ENCODE data around the gene TECPR2. TPM values are rescaled to one million over a fixed set of nuclear protein-coding genes. Genes with fewer than 3 reads are reported as not detected.
A peak's percentile ranks its signal among the peaks of the same experiment; 100 is the strongest.

TECPR2 gene
- total RNA-seq, 1 experiment from 2014 or later: 21.3 TPM

DNA sequence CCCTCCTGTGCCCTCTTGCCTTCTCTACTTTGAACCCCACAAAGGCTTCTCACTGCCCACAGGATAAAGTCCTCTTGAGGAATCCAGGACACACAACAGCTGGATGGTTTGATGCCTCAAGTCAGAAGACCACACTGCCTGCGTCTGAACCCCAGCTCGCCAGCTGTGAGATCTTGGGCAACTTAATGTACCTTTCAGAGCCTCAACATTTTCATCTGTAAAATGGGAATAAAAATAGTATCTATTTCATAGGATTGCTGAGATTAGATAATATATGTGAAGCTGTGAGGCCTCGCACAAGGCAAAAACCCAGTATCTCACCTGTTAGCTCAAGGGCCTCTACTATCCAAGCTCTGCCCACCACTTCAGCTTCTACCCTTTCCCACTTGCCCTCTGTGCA is 2.4 kb upstream of the TECPR2 start:
- POLR2A ChIA-PET: no interaction called here

DNA sequence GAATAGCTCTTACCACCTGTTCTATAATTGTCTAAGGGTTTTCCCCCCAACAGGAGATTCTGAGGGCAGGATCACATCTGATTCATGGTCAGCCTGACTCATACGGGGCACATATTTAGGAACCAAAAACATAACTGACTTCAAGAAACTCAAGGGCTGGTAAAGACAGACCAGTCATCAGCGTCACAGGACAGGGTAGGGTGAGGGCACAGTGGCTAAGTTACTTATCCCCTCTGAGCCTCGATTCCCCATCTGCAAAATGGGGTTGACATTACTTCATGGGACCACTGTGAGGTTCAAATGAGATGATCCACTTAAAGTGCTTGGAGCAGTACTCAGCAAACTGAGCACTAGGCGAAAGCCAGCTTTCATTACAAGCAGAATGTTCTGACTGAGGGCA is 657 bp upstream of the TECPR2 start:
- no peak overlapping the region for H3K27ac Mint-ChIP-seq
- no peaks in the 10 kb centered on the region; the same call in 1 of the 2 replicates for H3K36me3 Mint-ChIP-seq
- peak overlapping the region; percentile 89 for H3K4me3 Mint-ChIP-seq
- H3K9me3 Mint-ChIP-seq: no peaks in the 10 kb centered on the region
- H3K27me3 Mint-ChIP-seq (ENCODE audit: low read depth): no peaks in the 10 kb centered on the region
- H3K4me1 Mint-ChIP-seq: peaks cover 8% of the 10 kb centered on the region
- POLR2A ChIA-PET: no interaction called here
- DNase-seq (ENCODE audit: low spot score): no peak
- CTCF ChIA-PET: interaction anchor here (1.0 to 1.1 kb wide), 4 partner anchors 19 to 316 kb away, joined by 3 to 5 read pairs (median 4); no protein-coding TSS in a partner anchor
- no peak for ATAC-seq
- no peak for TF ChIP-seq GTF2I (CRISPR knock-in tag; conservative IDR thresholded peaks at IDR 0.05)
- TF ChIP-seq CBFB (CRISPR knock-in tag; IDR thresholded peaks at IDR 0.05; ENCODE audit: low read depth): no peak
- TF ChIP-seq NR1H2 (CRISPR knock-in tag; IDR thresholded peaks at IDR 0.05): no peak
- TF ChIP-seq, protein P1, sequence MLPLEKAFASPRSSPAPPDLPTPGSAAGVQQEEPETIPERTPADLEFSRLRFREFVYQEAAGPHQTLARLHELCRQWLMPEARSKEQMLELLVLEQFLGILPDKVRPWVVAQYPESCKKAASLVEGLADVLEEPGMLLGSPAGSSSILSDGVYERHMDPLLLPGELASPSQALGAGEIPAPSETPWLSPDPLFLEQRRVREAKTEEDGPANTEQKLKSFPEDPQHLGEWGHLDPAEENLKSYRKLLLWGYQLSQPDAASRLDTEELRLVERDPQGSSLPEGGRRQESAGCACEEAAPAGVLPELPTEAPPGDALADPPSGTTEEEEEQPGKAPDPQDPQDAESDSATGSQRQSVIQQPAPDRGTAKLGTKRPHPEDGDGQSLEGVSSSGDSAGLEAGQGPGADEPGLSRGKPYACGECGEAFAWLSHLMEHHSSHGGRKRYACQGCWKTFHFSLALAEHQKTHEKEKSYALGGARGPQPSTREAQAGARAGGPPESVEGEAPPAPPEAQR (CRISPR knock-in tag; IDR thresholded peaks at IDR 0.05): no peak
- TF ChIP-seq, protein P2, sequence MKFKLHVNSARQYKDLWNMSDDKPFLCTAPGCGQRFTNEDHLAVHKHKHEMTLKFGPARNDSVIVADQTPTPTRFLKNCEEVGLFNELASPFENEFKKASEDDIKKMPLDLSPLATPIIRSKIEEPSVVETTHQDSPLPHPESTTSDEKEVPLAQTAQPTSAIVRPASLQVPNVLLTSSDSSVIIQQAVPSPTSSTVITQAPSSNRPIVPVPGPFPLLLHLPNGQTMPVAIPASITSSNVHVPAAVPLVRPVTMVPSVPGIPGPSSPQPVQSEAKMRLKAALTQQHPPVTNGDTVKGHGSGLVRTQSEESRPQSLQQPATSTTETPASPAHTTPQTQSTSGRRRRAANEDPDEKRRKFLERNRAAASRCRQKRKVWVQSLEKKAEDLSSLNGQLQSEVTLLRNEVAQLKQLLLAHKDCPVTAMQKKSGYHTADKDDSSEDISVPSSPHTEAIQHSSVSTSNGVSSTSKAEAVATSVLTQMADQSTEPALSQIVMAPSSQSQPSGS (CRISPR knock-in tag; IDR thresholded peaks at IDR 0.05; ENCODE audit: borderline replicate concordance, low read depth): no peak
- no peak for TF ChIP-seq ATF1 (CRISPR knock-in tag; IDR thresholded peaks at IDR 0.05)
- no peak for TF ChIP-seq GRHL2 (CRISPR knock-in tag; IDR thresholded peaks at IDR 0.05; ENCODE audit: insufficient replicate concordance, severe bottlenecking)
- TF ChIP-seq ZBTB21 (CRISPR knock-in tag; IDR thresholded peaks at IDR 0.05; ENCODE audit: borderline replicate concordance): no peak
- no peak for TF ChIP-seq NFYB (CRISPR knock-in tag; conservative IDR thresholded peaks at IDR 0.05; ENCODE audit: low read depth)
- no peak for TF ChIP-seq ZNF317 (CRISPR knock-in tag; IDR thresholded peaks at IDR 0.05; ENCODE audit: borderline replicate concordance, low read depth)
- no peak for TF ChIP-seq NR3C1 (CRISPR knock-in tag; conservative IDR thresholded peaks at IDR 0.05; ENCODE audit: low read depth)
- TF ChIP-seq, protein P3, sequence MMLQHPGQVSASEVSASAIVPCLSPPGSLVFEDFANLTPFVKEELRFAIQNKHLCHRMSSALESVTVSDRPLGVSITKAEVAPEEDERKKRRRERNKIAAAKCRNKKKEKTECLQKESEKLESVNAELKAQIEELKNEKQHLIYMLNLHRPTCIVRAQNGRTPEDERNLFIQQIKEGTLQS (CRISPR knock-in tag; conservative IDR thresholded peaks at IDR 0.05): no peak
- TF ChIP-seq, protein P4, sequence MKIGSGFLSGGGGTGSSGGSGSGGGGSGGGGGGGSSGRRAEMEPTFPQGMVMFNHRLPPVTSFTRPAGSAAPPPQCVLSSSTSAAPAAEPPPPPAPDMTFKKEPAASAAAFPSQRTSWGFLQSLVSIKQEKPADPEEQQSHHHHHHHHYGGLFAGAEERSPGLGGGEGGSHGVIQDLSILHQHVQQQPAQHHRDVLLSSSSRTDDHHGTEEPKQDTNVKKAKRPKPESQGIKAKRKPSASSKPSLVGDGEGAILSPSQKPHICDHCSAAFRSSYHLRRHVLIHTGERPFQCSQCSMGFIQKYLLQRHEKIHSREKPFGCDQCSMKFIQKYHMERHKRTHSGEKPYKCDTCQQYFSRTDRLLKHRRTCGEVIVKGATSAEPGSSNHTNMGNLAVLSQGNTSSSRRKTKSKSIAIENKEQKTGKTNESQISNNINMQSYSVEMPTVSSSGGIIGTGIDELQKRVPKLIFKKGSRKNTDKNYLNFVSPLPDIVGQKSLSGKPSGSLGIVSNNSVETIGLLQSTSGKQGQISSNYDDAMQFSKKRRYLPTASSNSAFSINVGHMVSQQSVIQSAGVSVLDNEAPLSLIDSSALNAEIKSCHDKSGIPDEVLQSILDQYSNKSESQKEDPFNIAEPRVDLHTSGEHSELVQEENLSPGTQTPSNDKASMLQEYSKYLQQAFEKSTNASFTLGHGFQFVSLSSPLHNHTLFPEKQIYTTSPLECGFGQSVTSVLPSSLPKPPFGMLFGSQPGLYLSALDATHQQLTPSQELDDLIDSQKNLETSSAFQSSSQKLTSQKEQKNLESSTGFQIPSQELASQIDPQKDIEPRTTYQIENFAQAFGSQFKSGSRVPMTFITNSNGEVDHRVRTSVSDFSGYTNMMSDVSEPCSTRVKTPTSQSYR (CRISPR knock-in tag; IDR thresholded peaks at IDR 0.05): no peak
- TF ChIP-seq, protein P5, sequence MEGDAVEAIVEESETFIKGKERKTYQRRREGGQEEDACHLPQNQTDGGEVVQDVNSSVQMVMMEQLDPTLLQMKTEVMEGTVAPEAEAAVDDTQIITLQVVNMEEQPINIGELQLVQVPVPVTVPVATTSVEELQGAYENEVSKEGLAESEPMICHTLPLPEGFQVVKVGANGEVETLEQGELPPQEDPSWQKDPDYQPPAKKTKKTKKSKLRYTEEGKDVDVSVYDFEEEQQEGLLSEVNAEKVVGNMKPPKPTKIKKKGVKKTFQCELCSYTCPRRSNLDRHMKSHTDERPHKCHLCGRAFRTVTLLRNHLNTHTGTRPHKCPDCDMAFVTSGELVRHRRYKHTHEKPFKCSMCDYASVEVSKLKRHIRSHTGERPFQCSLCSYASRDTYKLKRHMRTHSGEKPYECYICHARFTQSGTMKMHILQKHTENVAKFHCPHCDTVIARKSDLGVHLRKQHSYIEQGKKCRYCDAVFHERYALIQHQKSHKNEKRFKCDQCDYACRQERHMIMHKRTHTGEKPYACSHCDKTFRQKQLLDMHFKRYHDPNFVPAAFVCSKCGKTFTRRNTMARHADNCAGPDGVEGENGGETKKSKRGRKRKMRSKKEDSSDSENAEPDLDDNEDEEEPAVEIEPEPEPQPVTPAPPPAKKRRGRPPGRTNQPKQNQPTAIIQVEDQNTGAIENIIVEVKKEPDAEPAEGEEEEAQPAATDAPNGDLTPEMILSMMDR (IDR thresholded peaks at IDR 0.05): no peak
- TF ChIP-seq OVOL2 (CRISPR knock-in tag; IDR thresholded peaks at IDR 0.05; ENCODE audit: borderline replicate concordance): no peak
- TF ChIP-seq ZNF671 (CRISPR knock-in tag; IDR thresholded peaks at IDR 0.05): no peak
- TF ChIP-seq MYBL2 (CRISPR knock-in tag; IDR thresholded peaks at IDR 0.05): no peak

More for the DNA sequence above, 2.4 kb upstream of the TECPR2 start:
- Mint-ChIP-seq H3K4me3 (no peak overlapping the region), H3K27ac (no peak overlapping the region), H3K36me3 (peaks cover 10% of the 10 kb centered on the region), H3K9me3 (no peaks in the 10 kb centered on the region), H3K27me3 (ENCODE audit: low read depth) (no peaks in the 10 kb centered on the region), H3K4me1 (peaks cover 8% of the 10 kb centered on the region)
- TF ChIP-seq ZNF416 (CRISPR knock-in tag; IDR thresholded peaks at IDR 0.05): no peak
- no peak for TF ChIP-seq TP53 (CRISPR knock-in tag; IDR thresholded peaks at IDR 0.05)
- TF ChIP-seq, protein P1 (CRISPR knock-in tag; IDR thresholded peaks at IDR 0.05): no peak
- no peak for TF ChIP-seq ZNF671 (CRISPR knock-in tag; IDR thresholded peaks at IDR 0.05)
- no peak for TF ChIP-seq ETV6 (CRISPR knock-in tag; IDR thresholded peaks at IDR 0.05)
- TF ChIP-seq, protein P6, sequence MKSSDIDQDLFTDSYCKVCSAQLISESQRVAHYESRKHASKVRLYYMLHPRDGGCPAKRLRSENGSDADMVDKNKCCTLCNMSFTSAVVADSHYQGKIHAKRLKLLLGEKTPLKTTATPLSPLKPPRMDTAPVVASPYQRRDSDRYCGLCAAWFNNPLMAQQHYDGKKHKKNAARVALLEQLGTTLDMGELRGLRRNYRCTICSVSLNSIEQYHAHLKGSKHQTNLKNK (CRISPR knock-in tag; IDR thresholded peaks at IDR 0.05): no peak
- TF ChIP-seq, protein P7, sequence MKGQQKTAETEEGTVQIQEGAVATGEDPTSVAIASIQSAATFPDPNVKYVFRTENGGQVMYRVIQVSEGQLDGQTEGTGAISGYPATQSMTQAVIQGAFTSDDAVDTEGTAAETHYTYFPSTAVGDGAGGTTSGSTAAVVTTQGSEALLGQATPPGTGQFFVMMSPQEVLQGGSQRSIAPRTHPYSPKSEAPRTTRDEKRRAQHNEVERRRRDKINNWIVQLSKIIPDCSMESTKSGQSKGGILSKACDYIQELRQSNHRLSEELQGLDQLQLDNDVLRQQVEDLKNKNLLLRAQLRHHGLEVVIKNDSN (CRISPR knock-in tag; IDR thresholded peaks at IDR 0.05): no peak
- TF ChIP-seq, protein P8, sequence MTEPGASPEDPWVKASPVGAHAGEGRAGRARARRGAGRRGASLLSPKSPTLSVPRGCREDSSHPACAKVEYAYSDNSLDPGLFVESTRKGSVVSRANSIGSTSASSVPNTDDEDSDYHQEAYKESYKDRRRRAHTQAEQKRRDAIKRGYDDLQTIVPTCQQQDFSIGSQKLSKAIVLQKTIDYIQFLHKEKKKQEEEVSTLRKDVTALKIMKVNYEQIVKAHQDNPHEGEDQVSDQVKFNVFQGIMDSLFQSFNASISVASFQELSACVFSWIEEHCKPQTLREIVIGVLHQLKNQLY (CRISPR knock-in tag; IDR thresholded peaks at IDR 0.05): no peak
- TF ChIP-seq NFYB (CRISPR knock-in tag; conservative IDR thresholded peaks at IDR 0.05; ENCODE audit: low read depth): no peak
- TF ChIP-seq ZNF317 (CRISPR knock-in tag; IDR thresholded peaks at IDR 0.05; ENCODE audit: borderline replicate concordance, low read depth): no peak
- no peak for TF ChIP-seq NFE2L1 (CRISPR knock-in tag; IDR thresholded peaks at IDR 0.05)
- TF ChIP-seq FOXP1 (CRISPR knock-in tag; IDR thresholded peaks at IDR 0.05; ENCODE audit: borderline replicate concordance): no peak
- TF ChIP-seq ZNF232 (CRISPR knock-in tag; IDR thresholded peaks at IDR 0.05): no peak
- TF ChIP-seq IRF2 (CRISPR knock-in tag; IDR thresholded peaks at IDR 0.05; ENCODE audit: borderline replicate concordance, low read depth): no peak
- no peak for DNase-seq (ENCODE audit: low spot score)
- CTCF ChIA-PET: no interaction called here
- ATAC-seq: no peak
